Measurements from ENCODE around the gene SMARCD2.

DNA sequence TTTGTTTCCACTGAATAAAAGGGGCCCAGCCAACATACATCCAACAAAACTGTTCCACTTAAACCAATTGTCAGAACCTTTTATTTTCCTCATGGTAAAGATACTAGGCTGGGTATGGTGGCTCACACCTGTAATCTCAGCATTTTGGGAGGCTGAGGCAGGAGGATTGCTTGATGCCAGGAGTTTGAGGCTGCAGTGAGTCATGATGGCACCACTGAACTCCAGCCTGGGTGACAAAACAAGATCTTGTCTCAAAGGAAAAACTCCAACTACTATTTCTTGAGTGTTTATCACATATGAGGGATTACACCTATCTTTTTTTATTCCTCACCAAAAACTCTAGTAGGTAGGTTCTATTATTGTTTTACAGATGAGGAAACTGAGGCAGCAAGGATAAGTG lies 19.9 kb downstream of the SMARCD2 start:
- TF ChIP-seq, protein P1, sequence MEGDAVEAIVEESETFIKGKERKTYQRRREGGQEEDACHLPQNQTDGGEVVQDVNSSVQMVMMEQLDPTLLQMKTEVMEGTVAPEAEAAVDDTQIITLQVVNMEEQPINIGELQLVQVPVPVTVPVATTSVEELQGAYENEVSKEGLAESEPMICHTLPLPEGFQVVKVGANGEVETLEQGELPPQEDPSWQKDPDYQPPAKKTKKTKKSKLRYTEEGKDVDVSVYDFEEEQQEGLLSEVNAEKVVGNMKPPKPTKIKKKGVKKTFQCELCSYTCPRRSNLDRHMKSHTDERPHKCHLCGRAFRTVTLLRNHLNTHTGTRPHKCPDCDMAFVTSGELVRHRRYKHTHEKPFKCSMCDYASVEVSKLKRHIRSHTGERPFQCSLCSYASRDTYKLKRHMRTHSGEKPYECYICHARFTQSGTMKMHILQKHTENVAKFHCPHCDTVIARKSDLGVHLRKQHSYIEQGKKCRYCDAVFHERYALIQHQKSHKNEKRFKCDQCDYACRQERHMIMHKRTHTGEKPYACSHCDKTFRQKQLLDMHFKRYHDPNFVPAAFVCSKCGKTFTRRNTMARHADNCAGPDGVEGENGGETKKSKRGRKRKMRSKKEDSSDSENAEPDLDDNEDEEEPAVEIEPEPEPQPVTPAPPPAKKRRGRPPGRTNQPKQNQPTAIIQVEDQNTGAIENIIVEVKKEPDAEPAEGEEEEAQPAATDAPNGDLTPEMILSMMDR (IDR thresholded peaks at IDR 0.05): no peak
- TF ChIP-seq EZH2 (IDR thresholded peaks at IDR 0.05) (no peak), EZH2phosphoT487 (IDR thresholded peaks at IDR 0.05) (no peak)
